DMS 273 treated with DMSO at 0.1 percent for 48 hours (cell line): ENCODE results near the gene AHCYL2.
"Not testable (repeated sequence)": the region's sequence is repeated elsewhere in the genome, so short reads cannot be mapped to it uniquely, and the experiment has no call there.

Experiments used
- DNase-seq: peaks from one replicate; lab custom pipeline; 2025; lab: John Stamatoyannopoulos, UW

AHCYL2 gene

GRCh38 chr7:129385116-129385515, 160.3 kb downstream of the AHCYL2 start:
- no peak for DNase-seq

DNA sequence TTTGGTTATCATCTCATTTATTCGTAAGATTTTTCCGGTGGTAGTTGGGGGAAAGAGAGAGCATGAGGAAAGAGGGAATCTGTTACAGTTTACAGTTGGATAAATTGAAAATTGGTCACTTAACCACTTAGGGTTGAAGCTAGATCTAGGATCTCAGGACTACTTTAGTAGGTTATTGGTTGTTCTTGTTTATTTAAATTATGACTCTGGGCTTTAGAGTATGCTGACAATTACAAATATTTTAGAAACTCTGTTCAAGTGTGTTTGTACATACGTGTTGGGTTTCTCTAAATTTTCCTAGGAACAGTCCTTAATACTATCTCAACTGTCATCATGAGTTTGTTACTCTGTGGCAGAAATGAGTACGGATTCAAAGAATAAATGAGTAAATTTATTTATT, 160.8 kb downstream of the AHCYL2 start:
- no peak for DNase-seq

DNA sequence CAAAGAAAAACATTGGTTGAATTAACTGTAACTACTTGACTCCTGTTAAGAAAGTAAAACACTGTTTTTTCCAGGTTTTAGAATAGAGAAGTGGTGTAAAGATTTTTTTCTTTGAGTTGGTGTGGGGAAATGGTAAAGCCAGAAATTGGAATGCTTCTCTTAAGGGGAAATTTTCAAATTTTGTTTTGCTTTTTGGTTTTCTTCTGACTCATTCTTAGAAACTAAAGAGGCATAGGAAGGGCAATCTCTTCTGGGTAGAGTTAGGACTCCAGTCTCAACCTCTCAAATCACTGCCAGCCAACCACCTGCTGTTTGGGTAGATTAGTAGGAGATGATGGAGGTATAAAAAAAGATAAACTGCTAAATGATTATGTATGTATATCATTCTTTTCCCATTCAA, 161.7 kb downstream of the AHCYL2 start:
- DNase-seq, result no peak

DNA sequence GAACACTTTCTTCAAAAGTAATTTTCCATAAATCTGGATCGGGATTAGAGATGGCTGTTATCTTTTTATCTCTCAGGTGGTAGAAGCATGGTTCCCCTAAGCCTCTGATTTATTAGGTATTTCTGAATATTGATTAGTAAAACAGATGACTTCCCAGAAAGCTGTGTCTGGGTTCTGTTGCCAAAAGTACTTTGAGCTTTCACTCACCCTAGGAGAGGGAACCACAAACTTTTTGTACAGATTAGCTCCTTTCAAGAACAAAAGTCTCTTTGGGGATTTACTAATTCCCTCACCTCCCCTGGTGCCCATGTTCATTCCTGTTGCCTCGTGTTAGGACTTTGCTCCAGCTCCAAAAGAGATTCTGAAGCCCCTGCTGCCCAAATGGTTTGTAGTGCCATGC, 162.7 kb downstream of the AHCYL2 start:
- DNase-seq, result no peak

GRCh38 chr7:129388333-129389098, 163.7 kb downstream of the AHCYL2 start:
- DNase-seq, result no peak

DNA sequence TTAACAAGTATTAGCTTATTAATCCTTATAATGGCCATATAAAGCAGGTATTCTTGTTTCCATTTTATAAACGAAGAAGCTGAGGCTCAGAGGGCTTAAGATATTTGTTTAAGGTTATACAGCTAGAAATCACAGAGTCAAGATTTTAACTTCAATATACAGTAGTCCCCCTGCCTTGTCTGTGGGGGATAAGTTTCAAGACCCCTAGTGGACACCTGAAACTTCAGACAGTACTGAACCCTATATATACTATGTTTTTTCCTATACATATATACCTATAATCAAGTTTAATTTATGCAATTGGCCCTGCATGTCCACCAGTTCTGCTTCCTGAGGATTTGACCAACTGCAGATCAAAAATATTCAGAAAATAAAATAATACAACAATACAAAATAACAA, 165.0 kb downstream of the AHCYL2 start:
- no peak for DNase-seq

- no peak for DNase-seq
These were observed 165.5 kb downstream of the AHCYL2 start for GRCh38 chr7:129390314-129390713.

DNA sequence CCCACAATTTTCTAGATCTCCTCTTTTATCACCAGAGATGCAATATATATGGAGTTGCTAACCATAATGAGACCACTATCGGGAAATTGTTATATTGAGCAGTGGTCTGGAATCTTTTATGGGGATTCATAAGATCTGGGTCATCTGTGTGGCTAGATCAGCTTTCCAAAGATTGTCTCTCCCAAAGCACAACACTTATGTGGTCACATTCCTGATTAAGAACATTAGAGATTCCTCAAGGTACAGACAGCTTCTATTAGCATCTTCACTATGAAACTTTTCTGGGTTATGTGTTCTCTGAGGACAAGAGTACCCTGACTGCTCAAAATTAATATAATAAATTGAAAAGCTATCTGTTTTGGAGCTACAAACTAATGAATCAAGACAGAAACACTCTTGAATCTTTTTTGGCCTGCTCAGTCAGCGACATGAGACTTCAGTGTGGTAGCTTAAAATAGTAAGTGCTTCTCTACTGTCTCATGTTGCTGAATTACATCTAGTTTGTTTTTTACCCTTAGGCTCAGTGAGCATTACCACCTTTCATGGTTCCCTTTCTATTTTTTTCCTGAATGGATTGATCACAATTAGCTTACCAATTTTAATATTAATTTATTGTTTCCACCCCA, 166.8 kb downstream of the AHCYL2 start:
- DNase-seq, result no peak

DNA sequence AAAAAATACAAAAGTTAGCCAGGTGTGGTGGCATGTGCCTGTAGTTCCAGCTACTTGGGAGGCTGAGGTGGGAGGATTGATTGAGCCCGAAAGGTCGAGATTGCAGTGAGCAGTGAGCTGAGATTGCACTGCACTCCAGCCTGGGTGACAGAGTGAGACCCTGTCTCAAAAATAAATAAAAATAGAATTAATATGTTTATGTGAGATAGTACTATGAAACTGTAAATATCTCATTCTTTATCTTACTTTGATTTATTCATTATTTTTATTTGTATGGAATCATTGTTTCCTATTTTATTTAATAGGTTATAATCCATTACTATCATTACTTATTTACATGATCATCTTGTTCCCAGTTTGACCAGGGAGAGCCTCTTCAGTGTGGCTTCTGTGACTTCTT, 168.4 kb downstream of the AHCYL2 start:
- DNase-seq, result no peak

GRCh38 chr7:129394101-129394500, 169.3 kb downstream of the AHCYL2 start:
- DNase-seq, result no peak

GRCh38 chr7:129394982-129395914, 170.4 kb downstream of the AHCYL2 start:
- DNase-seq, result no peak

GRCh38 chr7:129401228-129401966, 176.6 kb downstream of the AHCYL2 start:
- DNase-seq, result no peak

GRCh38 chr7:129401967-129402860, 177.4 kb downstream of the AHCYL2 start:
- DNase-seq, result no peak

- DNase-seq, result no peak
These were observed 180.7 kb downstream of the AHCYL2 start for GRCh38 chr7:129405527-129405926.

DNA sequence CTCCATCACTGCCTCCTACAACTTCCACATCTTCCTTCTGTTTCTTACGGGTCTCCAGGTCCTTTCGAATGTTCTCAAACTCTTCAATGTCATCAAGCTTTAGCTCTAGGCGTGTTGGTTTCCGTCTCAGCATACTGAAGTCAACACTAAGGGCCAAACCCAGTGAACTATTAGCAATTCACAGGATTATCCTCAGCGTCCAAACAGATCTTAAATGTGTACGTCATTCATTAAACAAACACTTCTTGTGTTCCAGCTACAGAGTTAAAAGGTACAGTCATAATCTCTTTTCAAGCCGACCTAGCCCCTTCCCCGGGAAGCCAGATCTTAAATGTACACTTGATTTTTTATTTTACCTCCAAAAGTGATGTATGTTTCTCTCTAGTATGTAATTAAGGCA, 185.4 kb downstream of the AHCYL2 start:
- not testable (repeated sequence) for DNase-seq

GRCh38 chr7:129412501-129412900, 187.7 kb downstream of the AHCYL2 start:
- DNase-seq, result no peak

GRCh38 chr7:129417073-129417472, 192.2 kb downstream of the AHCYL2 start:
- no peak for DNase-seq

DNA sequence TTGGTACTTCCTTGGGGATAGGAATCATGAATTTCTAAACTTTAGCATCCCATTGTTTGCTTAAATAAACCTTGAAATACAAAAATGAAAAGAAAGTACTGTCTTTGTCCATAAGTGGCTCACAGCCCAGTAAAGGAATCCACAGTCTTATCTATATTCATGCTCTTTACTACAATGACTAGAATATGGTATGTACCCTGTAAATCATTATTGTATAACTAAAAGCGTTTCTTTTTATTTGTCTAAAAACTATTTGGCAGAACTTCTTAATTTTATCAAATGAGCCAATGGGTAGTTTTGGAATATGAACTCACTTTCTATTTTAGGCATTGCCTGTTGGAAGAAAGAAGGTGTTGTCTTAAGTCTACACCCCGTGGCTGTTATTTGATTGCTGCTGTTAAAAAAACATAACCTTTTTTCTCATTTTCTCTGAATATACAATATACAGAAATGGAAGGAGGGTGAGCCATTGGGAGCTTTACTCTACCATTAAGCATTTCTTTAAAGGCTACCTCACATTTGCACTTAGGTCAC, 197.0 kb downstream of the AHCYL2 start:
- no peak for DNase-seq

- DNase-seq, result no peak
These were observed 197.9 kb downstream of the AHCYL2 start for GRCh38 chr7:129422727-129423126.

- DNase-seq, result no peak
These were observed 199.0 kb downstream of the AHCYL2 start for GRCh38 chr7:129423700-129424410.
